Parathyroid adenoma (tissue), 2 donors: ENCODE data around the gene KRT27.

ENCODE experiments used
- H2AFZ ChIP-seq: fragments of 300-600 bp; sonication (generic); one replicate; pipeline ENCODE4 v1.7.0; 2017; ENCODE audit warnings: antibody characterized with exemption, mild to moderate bottlenecking
- H3K27ac ChIP-seq: fragments of 300-600 bp; sonication (generic); one replicate; pipeline ENCODE4 v1.7.0; 2017
- H3K27me3 ChIP-seq: fragments of 300-600 bp; sonication (generic); one replicate; pipeline ENCODE4 v1.7.0; 2017; ENCODE audit warnings: low read length; ENCODE audit not compliant: control insufficient read depth, insufficient read depth
- H3K36me3 ChIP-seq: fragments of 300-600 bp; sonication (generic); one replicate; pipeline ENCODE4 v1.7.0; 2017; ENCODE audit warnings: low read length; ENCODE audit not compliant: control insufficient read depth, insufficient read depth
- H3K4me1 ChIP-seq: fragments of 300-600 bp; sonication (generic); one replicate; pipeline ENCODE4 v1.7.0; 2017; ENCODE audit warnings: control low read depth
- H3K4me2 ChIP-seq: fragments of 300-600 bp; sonication (generic); one replicate; pipeline ENCODE4 v1.7.0; 2017; ENCODE audit warnings: low read length
- H3K4me3 ChIP-seq: fragments of 300-600 bp; sonication (generic); one replicate; pipeline ENCODE4 v1.7.0; 2017; ENCODE audit warnings: low read depth, low read length
- H3K79me2 ChIP-seq: fragments of 300-600 bp; sonication (generic); one replicate; pipeline ENCODE4 v1.7.0; 2017; ENCODE audit warnings: control low read depth
- H3K9ac ChIP-seq: fragments of 300-600 bp; sonication (generic); one replicate; pipeline ENCODE4 v1.7.0; 2017; ENCODE audit warnings: mild to moderate bottlenecking
- H3K9me3 ChIP-seq: fragments of 300-600 bp; sonication (generic); one replicate; pipeline ENCODE4 v1.7.0; 2017; ENCODE audit warnings: low read length; ENCODE audit not compliant: control insufficient read depth
- CTCF ChIP-seq: fragments of 300-600 bp; sonication (generic); IDR thresholded peaks from one replicate; pipeline ENCODE4 v1.7.0; 2017; ENCODE audit warnings: antibody characterized with exemption, mild to moderate bottlenecking
- donor health status: primary hyperparathyroidism.

The KRT27 gene

DNA sequence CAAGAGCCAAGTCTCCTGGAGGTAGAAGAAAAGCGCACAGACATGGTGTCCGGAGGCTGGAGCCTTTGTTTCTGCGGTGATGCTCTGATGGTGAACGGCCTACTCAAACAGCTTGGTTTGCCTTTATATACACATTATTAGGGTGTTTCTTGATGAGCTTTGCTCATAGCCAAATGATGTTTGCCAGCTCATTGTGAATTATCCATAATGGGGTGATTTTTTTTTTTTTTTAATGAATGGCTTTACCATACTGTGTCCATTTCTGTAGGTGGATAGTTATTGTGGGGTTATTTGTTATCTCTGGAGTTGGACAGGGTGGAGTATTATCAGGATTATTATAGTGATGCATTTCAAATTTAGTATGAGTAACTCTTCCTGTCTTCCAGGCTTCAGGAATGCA lies at the start of gene KRT27:
KRT27 (minus strand) TSS at position 101 of the 400 bp plus-strand sequence; CDS start at position 44, 57 bp downstream.
- H3K79me2 ChIP-seq, result no peaks in the 10 kb centered on the region
- H3K4me3 ChIP-seq, result no peak within 1 kb of the TSS
- no peaks in the 10 kb centered on the region for H3K36me3 ChIP-seq
- no peaks in the 10 kb centered on the region for H3K9me3 ChIP-seq
- no peak within 1 kb of the TSS for H3K27ac ChIP-seq
- H3K4me2 ChIP-seq, result no peak within 1 kb of the TSS
- H2AFZ ChIP-seq, result no peak within 1 kb of the TSS
- no peaks in the 10 kb centered on the region for H3K27me3 ChIP-seq
- no peaks in the 10 kb centered on the region for H3K4me1 ChIP-seq
- H3K9ac ChIP-seq, result no peak within 1 kb of the TSS
- TF ChIP-seq CTCF, result no peak

DNA sequence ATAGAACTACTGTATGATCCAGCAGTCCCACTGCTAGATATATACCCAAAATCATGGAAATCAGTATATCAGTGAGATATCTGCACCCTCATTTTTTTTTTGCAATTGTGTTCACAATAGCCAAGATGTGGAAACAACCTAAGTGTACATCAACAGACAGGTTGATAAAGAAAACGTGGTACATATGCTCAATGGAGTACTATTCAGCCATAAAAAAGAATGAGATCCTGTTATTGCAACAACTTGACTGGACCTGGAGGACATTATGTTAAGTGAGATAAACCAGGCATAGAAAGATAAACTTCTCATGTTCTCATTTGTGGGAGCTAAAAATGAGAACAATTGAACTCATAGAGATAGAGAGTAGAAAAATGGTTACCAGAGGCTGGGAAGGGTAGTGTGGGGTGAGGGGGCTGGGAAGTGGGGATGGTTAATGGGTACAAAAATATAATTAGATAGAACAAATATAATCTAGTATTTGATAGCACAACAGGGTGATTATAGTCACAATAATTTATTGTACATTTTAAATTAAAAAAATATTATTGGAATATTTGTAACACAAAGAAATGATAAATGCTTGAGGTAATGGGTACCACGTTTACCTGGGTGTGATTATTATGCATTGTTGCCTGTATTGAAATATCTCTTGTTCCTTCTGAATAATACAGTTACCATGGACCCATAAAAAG lies 47.9 kb upstream of the KRT27 start:
- Histone ChIP-seq H3K9me3 (no peaks in the 10 kb centered on the region), H3K27me3 (no peaks in the 10 kb centered on the region), H3K9ac (no peak overlapping the region), H3K79me2 (peaks cover 3% of the 10 kb centered on the region), H3K36me3 (no peaks in the 10 kb centered on the region), H3K4me1 (no peaks in the 10 kb centered on the region), H3K4me3 (no peak overlapping the region), H2AFZ (no peak overlapping the region), H3K4me2 (no peak overlapping the region), H3K27ac (no peak overlapping the region)
- TF ChIP-seq CTCF, result no peak

GRCh38 chr17:40828454-40829044 lies 46.2 kb upstream of the KRT27 start:
- Histone ChIP-seq H3K36me3 (no peaks in the 10 kb centered on the region), H3K4me3 (no peak overlapping the region), H3K4me2 (no peak overlapping the region), H3K79me2 (peaks cover 3% of the 10 kb centered on the region), H3K9ac (no peak overlapping the region), H3K27me3 (no peaks in the 10 kb centered on the region), H3K4me1 (no peaks in the 10 kb centered on the region), H3K27ac (no peak overlapping the region), H3K9me3 (no peaks in the 10 kb centered on the region), H2AFZ (no peak overlapping the region)
- TF ChIP-seq CTCF, result no peak

DNA sequence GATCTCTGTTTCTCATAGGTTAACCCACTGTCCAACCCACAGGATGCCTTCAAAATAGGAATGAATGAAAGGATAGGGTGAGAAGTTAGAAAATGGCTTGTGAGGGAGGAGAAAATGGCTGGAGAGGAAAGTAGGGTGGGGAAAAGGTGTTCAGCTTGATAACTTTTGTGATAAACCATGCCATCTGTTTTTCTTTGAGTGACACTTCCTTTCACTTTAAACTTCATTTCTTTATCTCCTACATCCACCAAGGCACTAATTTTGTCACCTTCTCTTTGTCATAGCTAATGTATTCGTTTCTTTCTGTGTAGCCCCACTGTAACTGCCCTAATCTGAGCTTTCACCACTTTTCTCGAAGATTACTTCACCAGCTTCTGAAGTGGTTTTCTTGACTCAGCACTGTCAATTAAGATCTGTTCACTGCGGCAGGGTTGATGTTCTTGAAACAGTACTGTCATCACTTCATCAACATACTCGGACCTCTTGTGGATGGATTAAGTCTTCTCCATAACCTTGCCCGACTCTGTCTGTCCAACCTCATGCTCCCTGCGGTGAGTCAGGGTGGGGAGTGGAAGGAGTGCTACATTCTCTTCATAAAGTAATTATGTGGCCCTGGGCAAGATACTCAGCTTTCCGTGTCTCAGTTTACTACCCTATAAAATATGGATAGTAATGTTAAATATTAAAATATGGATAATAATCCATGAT lies 45.5 kb upstream of the KRT27 start:
- no peak overlapping the region for H2AFZ ChIP-seq

More for the DNA sequence above, 45.5 kb upstream of the KRT27 start:
- no peaks in the 10 kb centered on the region for H3K9me3 ChIP-seq
- no peak overlapping the region for H3K9ac ChIP-seq
- H3K4me3 ChIP-seq, result no peak overlapping the region
- H3K79me2 ChIP-seq, result peaks cover 3% of the 10 kb centered on the region
- no peak overlapping the region for H3K27ac ChIP-seq
- no peaks in the 10 kb centered on the region for H3K36me3 ChIP-seq
- H3K27me3 ChIP-seq, result no peaks in the 10 kb centered on the region
- TF ChIP-seq CTCF, result no peak
- H3K4me1 ChIP-seq, result no peaks in the 10 kb centered on the region
- H3K4me2 ChIP-seq, result no peak overlapping the region
